HEK293T (cell line): ENCODE results near the gene GOLGB1.

Experiments used
- BHLHE40 ChIP-seq: fragments of 450-650 bp; IDR thresholded peaks from 2 replicates; pipeline ENCODE4 v1.6.1; 2016; ENCODE audit warnings: mild to moderate bottlenecking, moderate library complexity, borderline replicate concordance
- FOXK2 ChIP-seq: fragments of 450-650 bp; IDR thresholded peaks from 2 replicates; pipeline ENCODE4 v1.6.1; 2016; ENCODE audit warnings: mild to moderate bottlenecking
- FOXM1 ChIP-seq: fragments of 450-650 bp; IDR thresholded peaks from 2 replicates; pipeline ENCODE4 v1.6.1; 2017; ENCODE audit warnings: mild to moderate bottlenecking, borderline replicate concordance
- NFRKB ChIP-seq: fragments of 450-650 bp; IDR thresholded peaks from 2 replicates; pipeline ENCODE4 v1.6.1; 2016; ENCODE audit warnings: mild to moderate bottlenecking, moderate library complexity
- SP1 ChIP-seq: fragments of 450-650 bp; IDR thresholded peaks from 2 replicates; pipeline ENCODE4 v1.6.1; 2017
- SUZ12 ChIP-seq: fragments of 450-650 bp; IDR thresholded peaks from 2 replicates; pipeline ENCODE4 v1.6.1; 2016; ENCODE audit warnings: mild to moderate bottlenecking
- TARDBP ChIP-seq: fragments of 450-650 bp; IDR thresholded peaks from 2 replicates; pipeline ENCODE4 v1.6.1; 2016
- ZNF384 ChIP-seq: fragments of 450-650 bp; IDR thresholded peaks from 2 replicates; pipeline ENCODE4 v1.6.1; 2016

GRCh38 chr3:121781611-121782010, 32.1 kb upstream of the GOLGB1 start:
- TF ChIP-seq SP1, result no peak
- TF ChIP-seq ZNF384, result no peak
- TF ChIP-seq NFRKB, result no peak
- no peak for TF ChIP-seq BHLHE40
- TF ChIP-seq FOXK2, result no peak
- no peak for TF ChIP-seq TARDBP
- no peak for TF ChIP-seq SUZ12
- no peak for TF ChIP-seq FOXM1
